Measurements from ENCODE around the gene UBE2H. TPM values are rescaled to one million over a fixed set of nuclear protein-coding genes. Genes with fewer than 3 reads are reported as not detected.

UBE2H gene
- polyA plus RNA-seq, 1 donor: 45.5 TPM

DNA sequence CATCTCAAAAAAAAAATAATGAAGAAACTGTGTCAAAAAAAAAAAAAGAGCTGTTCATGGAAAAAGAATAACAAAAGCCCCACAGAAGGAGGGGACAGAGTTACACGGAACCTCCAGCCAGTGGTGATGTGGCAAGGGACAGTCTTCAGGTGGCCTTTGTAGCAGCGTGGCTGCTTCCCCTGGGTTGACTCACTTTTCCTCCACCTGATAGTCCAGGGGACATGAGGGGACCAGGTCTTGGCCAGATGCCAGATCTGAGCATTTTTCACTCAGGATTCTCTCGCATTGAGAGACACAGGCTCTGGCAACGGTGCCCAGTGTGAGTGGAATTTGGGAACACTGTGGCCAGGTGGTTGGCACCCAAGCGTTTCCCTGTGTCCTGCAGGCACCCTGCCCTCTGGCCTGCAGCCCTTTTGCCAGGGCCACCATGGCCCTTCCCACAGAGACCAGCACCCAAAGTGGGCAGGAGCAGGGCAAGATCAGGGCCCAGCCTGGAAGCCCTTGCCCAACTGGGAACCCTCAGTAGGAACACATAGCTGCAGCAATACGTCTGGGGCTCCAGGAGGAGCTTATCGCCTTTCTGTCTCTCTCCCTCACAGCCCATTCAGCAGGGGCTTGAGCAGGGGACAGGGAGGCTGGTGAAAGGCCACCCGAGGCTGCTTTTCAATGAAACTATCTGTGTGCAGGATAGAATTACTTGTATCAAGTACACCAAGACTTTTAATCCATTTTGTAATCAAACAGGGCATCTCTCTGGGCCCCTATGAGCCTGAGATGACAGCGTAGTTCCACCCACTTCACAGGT, 159.1 kb downstream of the UBE2H start:
- Histone ChIP-seq H3K9me3 (ENCODE audit: control insufficient read depth, low read depth, low read length) (no peaks in the 10 kb centered on the region), H3K36me3 (ENCODE audit: control insufficient read depth, insufficient read depth, low read length) (no peaks in the 10 kb centered on the region), H3K27me3 (ENCODE audit: control insufficient read depth, insufficient read depth, low read length) (peaks cover 31% of the 10 kb centered on the region), H3K4me1 (ENCODE audit: control insufficient read depth, insufficient read depth, low read length) (no peaks in the 10 kb centered on the region), H3K27ac (ENCODE audit: low read length) (no peak overlapping the region), H3K4me3 (ENCODE audit: low read length) (no peak overlapping the region)
- no peak for DNase-seq
- no CpG with 5 or more reads among the region's 9 CpGs for WGBS (ENCODE audit: insufficient coverage, low lambda C conversion rate)

DNA sequence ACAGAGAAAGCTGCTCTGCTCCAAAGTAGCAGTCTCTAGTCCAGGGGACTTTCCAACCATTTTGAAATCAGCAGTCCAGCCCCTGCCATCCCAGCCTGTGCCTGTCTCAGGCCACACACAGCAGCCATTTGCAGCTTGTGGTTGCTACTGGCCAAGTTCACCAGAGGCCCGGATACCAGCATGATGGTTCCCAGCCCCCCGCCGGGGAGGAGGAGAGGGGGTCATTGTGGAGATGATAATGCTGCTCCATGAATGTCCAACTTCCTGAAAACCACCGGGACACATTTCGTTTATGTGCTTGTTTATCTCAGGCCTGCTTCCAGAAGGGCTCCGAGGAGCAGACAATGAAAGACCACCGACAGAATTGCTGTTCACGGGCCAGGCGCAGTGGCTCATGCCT, 160.0 kb downstream of the UBE2H start:
- WGBS (ENCODE audit: insufficient coverage, low lambda C conversion rate): no CpG with 5 or more reads among the region's 9 CpGs

DNA sequence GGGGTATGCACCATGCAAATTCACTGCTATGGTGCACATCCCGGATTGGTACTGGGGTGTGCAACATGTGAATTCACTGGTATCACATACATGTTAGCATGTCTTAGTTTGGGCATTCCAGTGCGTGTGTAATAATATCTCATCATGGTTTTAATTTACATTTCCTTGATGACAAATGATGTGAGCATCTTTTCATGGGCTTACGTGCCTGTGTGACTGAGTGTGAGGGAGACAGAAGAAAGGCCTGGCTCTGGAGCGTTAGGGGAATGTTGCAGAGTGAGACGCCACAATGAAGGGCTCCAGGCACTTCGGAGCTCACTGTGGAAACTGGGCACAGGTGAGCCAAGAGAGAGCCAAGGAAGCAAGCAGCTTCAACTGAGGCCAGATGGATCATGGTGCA, 162.6 kb downstream of the UBE2H start:
- Histone ChIP-seq H3K36me3 (ENCODE audit: control insufficient read depth, insufficient read depth, low read length) (no peaks in the 10 kb centered on the region), H3K27ac (ENCODE audit: low read length) (no peak overlapping the region), H3K27me3 (ENCODE audit: control insufficient read depth, insufficient read depth, low read length) (peaks cover 62% of the 10 kb centered on the region), H3K4me1 (ENCODE audit: control insufficient read depth, insufficient read depth, low read length) (peaks cover 8% of the 10 kb centered on the region), H3K4me3 (ENCODE audit: low read length) (no peak overlapping the region), H3K9me3 (ENCODE audit: control insufficient read depth, low read depth, low read length) (peaks cover 4% of the 10 kb centered on the region)
- WGBS (ENCODE audit: insufficient coverage, low lambda C conversion rate): no CpG with 5 or more reads among the region's 6 CpGs
- no peak for DNase-seq

More for the DNA sequence above, 160.0 kb downstream of the UBE2H start:
- Histone ChIP-seq H3K36me3 (ENCODE audit: control insufficient read depth, insufficient read depth, low read length) (no peaks in the 10 kb centered on the region), H3K4me1 (ENCODE audit: control insufficient read depth, insufficient read depth, low read length) (no peaks in the 10 kb centered on the region), H3K27ac (ENCODE audit: low read length) (no peak overlapping the region), H3K9me3 (ENCODE audit: control insufficient read depth, low read depth, low read length) (no peaks in the 10 kb centered on the region), H3K27me3 (ENCODE audit: control insufficient read depth, insufficient read depth, low read length) (peaks cover 38% of the 10 kb centered on the region), H3K4me3 (ENCODE audit: low read length) (no peak overlapping the region)
- DNase-seq: no peak

GRCh38 chr7:129789652-129790051, 163.1 kb downstream of the UBE2H start:
- no CpG with 5 or more reads among the region's 1 CpG for WGBS (ENCODE audit: insufficient coverage, low lambda C conversion rate)
- peaks cover 67% of the 10 kb centered on the region for H3K27me3 ChIP-seq (ENCODE audit: control insufficient read depth, insufficient read depth, low read length)

GRCh38 chr7:129789000-129789399, 163.8 kb downstream of the UBE2H start:
- H3K27ac ChIP-seq (ENCODE audit: low read length): no peak overlapping the region
- no peak overlapping the region for H3K4me3 ChIP-seq (ENCODE audit: low read length)
- DNase-seq: no peak
- H3K4me1 ChIP-seq (ENCODE audit: control insufficient read depth, insufficient read depth, low read length): peaks cover 14% of the 10 kb centered on the region
- peaks cover 12% of the 10 kb centered on the region for H3K9me3 ChIP-seq (ENCODE audit: control insufficient read depth, low read depth, low read length)
- no peaks in the 10 kb centered on the region for H3K36me3 ChIP-seq (ENCODE audit: control insufficient read depth, insufficient read depth, low read length)
- WGBS (ENCODE audit: insufficient coverage, low lambda C conversion rate): 100% methylated on average over 1 of the region's 6 CpGs
- peaks cover 70% of the 10 kb centered on the region for H3K27me3 ChIP-seq (ENCODE audit: control insufficient read depth, insufficient read depth, low read length)

More at GRCh38 chr7:129789652-129790051, 163.1 kb downstream of the UBE2H start:
- H3K4me1 ChIP-seq (ENCODE audit: control insufficient read depth, insufficient read depth, low read length): peaks cover 12% of the 10 kb centered on the region
- no peak overlapping the region for H3K4me3 ChIP-seq (ENCODE audit: low read length)
- H3K36me3 ChIP-seq (ENCODE audit: control insufficient read depth, insufficient read depth, low read length): no peaks in the 10 kb centered on the region
- DNase-seq: no peak
- H3K27ac ChIP-seq (ENCODE audit: low read length): no peak overlapping the region
- peaks cover 9% of the 10 kb centered on the region for H3K9me3 ChIP-seq (ENCODE audit: control insufficient read depth, low read depth, low read length)

- Histone ChIP-seq H3K27ac (ENCODE audit: low read length) (no peak overlapping the region), H3K4me1 (ENCODE audit: control insufficient read depth, insufficient read depth, low read length) (peaks cover 21% of the 10 kb centered on the region), H3K9me3 (ENCODE audit: control insufficient read depth, low read depth, low read length) (peaks cover 16% of the 10 kb centered on the region), H3K4me3 (ENCODE audit: low read length) (no peak overlapping the region), H3K27me3 (ENCODE audit: control insufficient read depth, insufficient read depth, low read length) (peaks cover 85% of the 10 kb centered on the region), H3K36me3 (ENCODE audit: control insufficient read depth, insufficient read depth, low read length) (no peaks in the 10 kb centered on the region)
- WGBS (ENCODE audit: insufficient coverage, low lambda C conversion rate): no CpG with 5 or more reads among the region's 13 CpGs
- DNase-seq: no peak
Observed at GRCh38 chr7:129786825-129787563, 165.8 kb downstream of the UBE2H start.

GRCh38 chr7:129785685-129786514, 166.9 kb downstream of the UBE2H start:
- Histone ChIP-seq H3K4me3 (ENCODE audit: low read length) (no peak overlapping the region), H3K27me3 (ENCODE audit: control insufficient read depth, insufficient read depth, low read length) (peaks cover 93% of the 10 kb centered on the region), H3K9me3 (ENCODE audit: control insufficient read depth, low read depth, low read length) (peaks cover 16% of the 10 kb centered on the region), H3K27ac (ENCODE audit: low read length) (no peak overlapping the region), H3K4me1 (ENCODE audit: control insufficient read depth, insufficient read depth, low read length) (peaks cover 29% of the 10 kb centered on the region), H3K36me3 (ENCODE audit: control insufficient read depth, insufficient read depth, low read length) (no peaks in the 10 kb centered on the region)
- no peak for DNase-seq
- WGBS (ENCODE audit: insufficient coverage, low lambda C conversion rate): 0% methylated on average over 2 of the region's 44 CpGs

DNA sequence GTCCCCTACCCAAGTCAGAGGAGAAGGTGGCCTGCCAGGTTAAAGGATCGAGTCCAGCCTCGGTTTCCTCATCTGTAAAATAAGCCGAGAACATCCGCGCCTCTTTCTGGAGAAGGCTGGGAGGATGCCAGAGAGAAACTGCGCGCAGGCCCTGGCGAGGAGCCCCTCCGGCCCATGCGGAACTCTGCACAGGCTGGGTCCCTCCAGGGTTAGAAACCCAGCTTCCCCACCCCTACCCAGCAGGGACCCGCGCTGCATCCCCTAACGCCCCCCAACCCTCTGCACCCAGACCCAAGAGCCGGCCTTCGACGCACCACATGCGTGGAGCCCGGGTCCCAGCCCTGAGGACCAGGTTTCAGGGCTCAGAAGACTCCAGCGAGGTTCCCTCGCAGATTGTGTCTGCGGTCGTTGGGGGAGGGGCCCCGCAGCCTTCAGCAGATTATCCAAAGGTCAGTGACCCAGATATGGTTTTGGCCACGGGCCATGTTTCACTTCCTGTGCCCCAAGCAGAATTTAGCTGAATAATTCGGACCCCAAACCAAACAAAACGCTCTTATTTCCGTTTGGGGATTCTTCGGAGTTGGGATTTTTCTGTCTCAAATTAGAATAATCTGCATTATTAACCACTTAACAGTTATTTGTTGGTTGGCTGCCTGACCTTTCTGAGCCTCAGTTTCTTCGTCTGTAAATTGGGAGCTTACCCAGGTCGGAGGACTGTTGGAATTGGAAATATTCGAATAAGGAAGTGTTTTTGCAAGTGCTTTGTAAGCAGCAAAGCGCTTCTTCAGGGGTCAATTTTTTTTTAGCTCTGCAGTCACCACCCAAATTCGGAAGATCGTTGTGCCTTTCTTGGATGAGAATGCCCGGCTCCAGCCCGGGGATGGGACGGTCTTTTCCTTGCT, 167.7 kb downstream of the UBE2H start:
- Histone ChIP-seq H3K27ac (ENCODE audit: low read length) (no peak overlapping the region), H3K4me1 (ENCODE audit: control insufficient read depth, insufficient read depth, low read length) (peaks cover 35% of the 10 kb centered on the region), H3K4me3 (ENCODE audit: low read length) (no peak overlapping the region), H3K9me3 (ENCODE audit: control insufficient read depth, low read depth, low read length) (peaks cover 22% of the 10 kb centered on the region), H3K36me3 (ENCODE audit: control insufficient read depth, insufficient read depth, low read length) (no peaks in the 10 kb centered on the region), H3K27me3 (ENCODE audit: control insufficient read depth, insufficient read depth, low read length) (peaks cover 93% of the 10 kb centered on the region)
- peak in 1 of 2 donors; percentile 20 for DNase-seq
- 0% methylated on average over 1 of the region's 37 CpGs for WGBS (ENCODE audit: insufficient coverage, low lambda C conversion rate)

DNA sequence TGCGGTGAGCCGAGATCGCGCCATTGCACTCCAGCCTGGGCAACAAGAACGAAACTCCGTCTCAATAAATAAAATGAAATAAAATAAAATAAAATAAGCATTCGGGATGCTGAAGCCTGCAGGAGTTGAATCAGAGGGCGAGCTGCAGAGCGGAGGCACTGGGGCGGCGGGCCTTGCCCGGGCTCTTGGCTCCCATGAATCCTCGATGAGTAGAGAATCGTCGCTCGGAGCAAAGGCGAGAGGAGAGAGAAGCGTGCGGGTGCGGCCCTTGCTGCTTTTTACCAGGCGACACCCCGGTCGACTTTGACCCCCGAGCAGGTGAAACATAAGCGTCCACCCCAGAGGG, 168.3 kb downstream of the UBE2H start:
- WGBS (ENCODE audit: insufficient coverage, low lambda C conversion rate): no CpG with 5 or more reads among the region's 25 CpGs
- H3K4me3 ChIP-seq (ENCODE audit: low read length): no peak overlapping the region
- H3K9me3 ChIP-seq (ENCODE audit: control insufficient read depth, low read depth, low read length): peaks cover 22% of the 10 kb centered on the region
- peaks cover 92% of the 10 kb centered on the region for H3K27me3 ChIP-seq (ENCODE audit: control insufficient read depth, insufficient read depth, low read length)
- H3K36me3 ChIP-seq (ENCODE audit: control insufficient read depth, insufficient read depth, low read length): no peaks in the 10 kb centered on the region
- DNase-seq: no peak
- peaks cover 35% of the 10 kb centered on the region for H3K4me1 ChIP-seq (ENCODE audit: control insufficient read depth, insufficient read depth, low read length)
- no peak overlapping the region for H3K27ac ChIP-seq (ENCODE audit: low read length)
